NT2/D1 (cell line): Measurements from ENCODE around the gene NDC80.

Source experiments
- DNase-seq: peaks from one replicate; pipeline ENCODE4 v3.0.0-alpha.2; 2011; ENCODE audit warnings: low read depth, low spot score
- H3K27me3 ChIP-seq: 2 replicates; pipeline ENCODE4 v1.6.0; 2011; ENCODE audit warnings: mild to moderate bottlenecking; ENCODE audit not compliant: insufficient read length, insufficient read depth
- H3K36me3 ChIP-seq: 2 replicates; pipeline ENCODE4 v1.6.1; 2011; ENCODE audit warnings: mild to moderate bottlenecking, low read length, mixed read lengths; ENCODE audit not compliant: insufficient read depth, insufficient read length
- H3K4me1 ChIP-seq: 2 replicates; pipeline ENCODE4 v1.5.1; 2011; ENCODE audit not compliant: insufficient read depth, insufficient read length
- H3K4me3 ChIP-seq: 2 replicates; pipeline ENCODE4 v1.5.1; 2011; ENCODE audit warnings: low read depth; ENCODE audit not compliant: insufficient read length
- H3K9ac ChIP-seq: 2 replicates; pipeline ENCODE4 v1.6.0; 2011; ENCODE audit warnings: low read depth; ENCODE audit not compliant: insufficient read length
- H3K9me3 ChIP-seq: 2 replicates; pipeline ENCODE4 v1.5.1; 2011; ENCODE audit warnings: mild to moderate bottlenecking, low read length; ENCODE audit not compliant: insufficient read depth
- SUZ12 ChIP-seq: IDR thresholded peaks from 2 replicates; pipeline ENCODE4 v1.6.1; 2011; ENCODE audit not compliant: insufficient read length, insufficient read depth; ENCODE audit errors: extremely low read depth
- YY1 ChIP-seq: IDR thresholded peaks from 2 replicates; pipeline ENCODE4 v1.6.1; 2011; ENCODE audit not compliant: insufficient read length, insufficient read depth
- ZNF274 ChIP-seq: IDR thresholded peaks from 2 replicates; pipeline ENCODE4 v1.6.1; 2011; ENCODE audit warnings: mild to moderate bottlenecking, low read depth, low read length

The NDC80 gene

GRCh38 chr18:2654169-2654927 is 83.0 kb downstream of the NDC80 start:
- no peak for DNase-seq

GRCh38 chr18:2654928-2655177 is 83.5 kb downstream of the NDC80 start:
- Histone ChIP-seq H3K4me1 (no peaks in the 10 kb centered on the region), H3K9ac (peak overlapping the region; percentile 95), H3K4me3 (peak overlapping the region; percentile 84), H3K27me3 (no peaks in the 10 kb centered on the region), H3K9me3 (no peaks in the 10 kb centered on the region), H3K36me3 (no peaks in the 10 kb centered on the region)
- no peak for TF ChIP-seq YY1
- TF ChIP-seq ZNF274 = no peak
- no peak for TF ChIP-seq SUZ12
- no peak for DNase-seq

More at GRCh38 chr18:2654169-2654927, 83.0 kb downstream of the NDC80 start:
- no peak for TF ChIP-seq YY1
- TF ChIP-seq SUZ12 = no peak
- no peak for TF ChIP-seq ZNF274
- no peaks in the 10 kb centered on the region for H3K27me3 ChIP-seq
- no peaks in the 10 kb centered on the region for H3K9me3 ChIP-seq
- no peaks in the 10 kb centered on the region for H3K36me3 ChIP-seq
- H3K4me1 ChIP-seq = no peaks in the 10 kb centered on the region
- H3K9ac ChIP-seq = peak overlapping the region; percentile 95
- peak overlapping the region; percentile 84 for H3K4me3 ChIP-seq

DNA sequence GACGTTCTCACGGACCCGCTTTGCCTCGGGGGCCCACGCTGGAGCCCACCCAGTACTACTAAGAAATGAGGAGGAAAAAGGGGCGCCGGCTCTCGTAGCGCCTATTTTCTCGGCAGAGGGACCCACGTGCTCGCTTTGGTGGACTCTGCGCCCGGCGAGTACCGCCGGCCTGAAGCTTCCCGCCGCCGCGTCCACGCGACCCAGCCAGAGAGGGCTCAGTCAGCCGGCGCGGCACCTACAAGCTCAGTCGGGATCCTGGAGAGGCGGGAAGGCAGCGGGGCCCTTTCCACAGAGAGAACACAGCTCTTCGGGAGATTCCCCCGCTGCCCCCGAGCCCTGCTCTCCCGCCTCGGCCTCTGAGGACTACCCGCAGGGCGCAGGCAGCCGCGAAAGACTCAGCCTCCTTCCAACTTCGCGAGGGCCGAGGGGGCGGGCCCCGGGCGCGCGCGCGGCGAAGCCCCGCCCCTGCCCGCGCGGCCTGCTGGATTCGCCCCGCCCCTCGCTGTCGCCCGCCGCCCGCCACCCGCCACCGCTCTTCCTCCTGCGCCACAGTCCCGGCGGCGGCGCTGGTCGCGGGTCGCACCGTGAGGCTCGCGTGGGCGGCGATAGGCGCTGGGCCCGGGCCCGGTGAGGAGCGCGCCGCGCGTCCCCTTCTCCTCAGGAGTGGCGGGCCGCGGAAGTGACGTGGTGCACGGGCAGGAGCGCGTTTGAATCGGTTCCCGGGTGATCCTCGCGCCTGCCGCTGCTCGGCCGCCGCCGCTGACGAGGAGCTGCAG is 84.0 kb downstream of the NDC80 start, which contains the start of gene SMCHD1:
SMCHD1 (plus strand) TSS at position 549 of the 776 bp plus-strand sequence. CDS start 350 bp downstream, outside the sequence.
- Histone ChIP-seq H3K36me3 (no peaks in the 10 kb centered on the region), H3K4me1 (no peaks in the 10 kb centered on the region), H3K4me3 (peak within 1 kb of the TSS; percentile 92), H3K27me3 (no peaks in the 10 kb centered on the region), H3K9ac (peak within 1 kb of the TSS; percentile 95), H3K9me3 (no peaks in the 10 kb centered on the region)
- TF ChIP-seq YY1 (no peak), ZNF274 (no peak), SUZ12 (no peak)
- no peak for DNase-seq

DNA sequence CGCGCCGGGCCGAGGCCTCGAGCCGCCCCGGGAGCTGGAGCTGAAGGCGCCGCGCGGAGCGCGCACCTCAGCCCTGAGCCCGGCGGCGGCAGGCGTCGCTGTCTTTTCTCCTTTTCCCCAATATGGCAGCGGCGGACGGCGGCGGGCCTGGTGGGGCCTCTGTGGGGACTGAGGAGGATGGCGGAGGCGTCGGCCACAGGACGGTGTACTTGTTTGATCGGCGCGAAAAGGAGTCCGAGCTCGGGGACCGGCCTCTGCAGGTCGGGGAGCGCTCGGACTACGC is 84.5 kb downstream of the NDC80 start:
- Histone ChIP-seq H3K36me3 (no peaks in the 10 kb centered on the region), H3K4me3 (peak overlapping the region; percentile 92), H3K9me3 (no peaks in the 10 kb centered on the region), H3K9ac (peak overlapping the region; percentile 95), H3K4me1 (no peaks in the 10 kb centered on the region), H3K27me3 (no peaks in the 10 kb centered on the region)
- TF ChIP-seq ZNF274 = no peak
- TF ChIP-seq YY1 = no peak
- no peak for TF ChIP-seq SUZ12
- no peak for DNase-seq

DNA sequence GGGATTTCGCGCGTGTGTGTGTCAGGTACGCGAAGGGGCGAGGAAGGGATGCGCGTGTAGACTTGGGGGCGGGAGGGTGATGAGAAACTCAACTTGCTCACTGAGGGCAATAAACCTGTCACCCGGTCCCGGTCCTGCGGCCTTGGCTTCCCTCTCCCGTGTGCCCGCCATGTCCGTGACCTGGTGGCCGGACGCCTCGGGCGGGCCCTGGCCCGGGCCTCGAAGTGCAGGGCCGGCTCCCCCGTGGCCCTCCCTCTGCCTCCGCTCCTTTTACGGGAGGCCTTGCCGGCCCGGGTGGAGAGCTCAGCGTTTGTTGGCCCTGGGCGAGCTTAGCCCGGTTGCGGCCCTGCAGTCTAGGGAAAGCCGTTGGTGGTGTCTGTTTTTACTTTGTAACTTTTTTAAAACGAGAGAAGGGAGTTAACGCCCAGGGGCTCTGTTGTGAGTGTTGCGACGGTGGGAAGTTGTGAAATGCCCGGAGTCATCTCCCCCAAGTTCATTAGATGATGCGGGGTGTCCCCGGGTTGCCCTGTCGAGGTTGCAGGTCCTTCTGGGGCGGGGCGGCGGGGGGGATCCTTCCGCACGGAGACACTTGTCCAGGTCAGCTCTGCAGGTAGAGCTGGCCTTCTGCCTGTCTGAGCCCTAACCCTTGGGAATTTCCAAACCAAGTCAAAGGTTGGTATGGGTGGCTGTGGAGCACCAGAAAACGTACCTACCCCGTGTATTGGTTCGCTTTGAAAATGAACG is 85.1 kb downstream of the NDC80 start:
- Histone ChIP-seq H3K27me3 (no peaks in the 10 kb centered on the region), H3K4me1 (no peaks in the 10 kb centered on the region), H3K36me3 (no peaks in the 10 kb centered on the region), H3K4me3 (peak overlapping the region; percentile 92), H3K9me3 (no peaks in the 10 kb centered on the region), H3K9ac (peak overlapping the region; percentile 95)
- TF ChIP-seq ZNF274 (no peak), SUZ12 (no peak), YY1 (no peak)
- DNase-seq = no peak

DNA sequence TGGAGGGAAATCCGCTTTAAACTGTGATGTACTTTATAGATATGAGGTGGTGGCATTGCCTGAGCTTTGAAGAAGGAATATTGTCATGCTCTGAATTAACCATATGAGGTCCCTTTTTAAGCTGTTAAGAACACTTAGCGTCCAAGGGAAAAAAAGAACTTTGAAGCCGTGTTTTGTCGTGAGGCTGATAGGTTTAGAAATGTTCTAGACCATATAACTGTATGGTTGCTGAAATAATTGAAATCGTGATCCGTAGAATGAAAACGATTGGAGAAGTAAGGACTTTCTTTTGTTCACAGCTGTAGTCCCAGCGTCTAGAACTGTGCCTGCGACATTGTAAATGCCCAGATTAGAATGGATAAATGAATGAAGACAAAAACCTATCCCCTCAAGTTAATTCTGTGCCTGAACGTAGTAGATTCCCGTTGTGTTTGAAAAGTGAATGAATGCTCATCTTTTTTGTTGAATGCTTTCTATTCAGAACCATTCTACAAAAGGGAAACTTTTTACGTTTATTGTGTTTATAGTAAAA is 85.7 kb downstream of the NDC80 start:
- TF ChIP-seq SUZ12 (no peak), YY1 (no peak), ZNF274 (no peak)
- no peaks in the 10 kb centered on the region for H3K27me3 ChIP-seq
- DNase-seq = no peak
- H3K4me1 ChIP-seq = no peaks in the 10 kb centered on the region
- no peaks in the 10 kb centered on the region for H3K9me3 ChIP-seq
- peak overlapping the region; percentile 92 for H3K4me3 ChIP-seq
- H3K36me3 ChIP-seq = no peaks in the 10 kb centered on the region
- H3K9ac ChIP-seq = peak overlapping the region; percentile 95
